HUES64 (cell line): ENCODE data around the gene MYL12A.

Source experiments
- H3K27ac ChIP-seq: 2 replicates; pipeline ENCODE4 v1.7.0; 2013; ENCODE audit warnings: low read depth, low read length, inconsistent platforms
- H3K27me3 ChIP-seq: 2 replicates; pipeline ENCODE4 v1.6.1; 2013; ENCODE audit warnings: mild to moderate bottlenecking, low read length; ENCODE audit not compliant: insufficient read depth
- H3K36me3 ChIP-seq: 2 replicates; pipeline ENCODE4 v1.6.1; 2013; ENCODE audit warnings: mild to moderate bottlenecking, low read length; ENCODE audit not compliant: insufficient read depth
- H3K4me1 ChIP-seq: 2 replicates; pipeline ENCODE4 v1.6.1; 2013; ENCODE audit warnings: mild to moderate bottlenecking, low read length, moderate library complexity; ENCODE audit not compliant: insufficient read depth
- H3K4me3 ChIP-seq: 2 replicates; pipeline ENCODE4 v1.5.1; 2013; ENCODE audit warnings: mild to moderate bottlenecking, low read length, moderate library complexity
- H3K9ac ChIP-seq: 2 replicates; pipeline ENCODE4 v1.6.1; 2013; ENCODE audit warnings: mild to moderate bottlenecking, low read depth, low read length
- H3K9me3 ChIP-seq: 2 replicates; pipeline ENCODE4 v1.6.1; 2013; ENCODE audit warnings: low read depth, low read length; ENCODE audit not compliant: insufficient read depth
- WGBS: fragments of 150-250, 120-280 bp; methylation state at CpG from one replicate; pipeline ENCODE4 v1.1.7; 2013; ENCODE audit warnings: missing lambda C conversion rate; 5-methylcytosine and 5-hydroxymethylcytosine counted together

The MYL12A gene

DNA sequence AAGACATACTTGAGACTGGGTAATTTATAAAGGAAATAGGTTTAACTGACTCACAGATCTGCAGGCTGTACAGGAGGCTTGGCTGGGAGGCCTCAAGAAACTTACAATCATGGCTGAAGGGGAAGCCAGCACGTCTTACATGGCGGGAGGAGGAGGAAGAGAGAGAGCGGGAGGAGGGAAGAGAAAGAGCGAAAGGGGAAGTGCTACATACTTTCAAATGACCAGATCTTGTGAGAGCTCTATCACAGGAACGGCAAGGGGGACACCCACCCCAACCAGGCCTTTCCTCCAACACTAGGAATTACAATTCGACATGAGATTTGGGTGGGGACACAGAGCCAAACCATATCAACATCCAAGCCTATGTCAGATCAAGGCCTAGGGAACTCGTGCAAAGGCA lies 38.6 kb downstream of the MYL12A start:
- Histone ChIP-seq H3K4me1 (peaks cover 6% of the 10 kb centered on the region; the same call in 1 of the 2 replicates), H3K9me3 (peaks cover 22% of the 10 kb centered on the region), H3K27me3 (no peaks in the 10 kb centered on the region), H3K9ac (no peak overlapping the region), H3K4me3 (no peak overlapping the region), H3K27ac (no peak overlapping the region), H3K36me3 (no peaks in the 10 kb centered on the region)
- 82% methylated on average over 5 of the region's 7 CpGs for WGBS

GRCh38 chr18:3293196-3293951 lies 45.8 kb downstream of the MYL12A start:
- Histone ChIP-seq H3K4me1 (no peaks in the 10 kb centered on the region), H3K36me3 (peaks cover 13% of the 10 kb centered on the region), H3K9me3 (peaks cover 30% of the 10 kb centered on the region), H3K4me3 (no peak overlapping the region), H3K27ac (no peak overlapping the region), H3K9ac (no peak overlapping the region), H3K27me3 (no peaks in the 10 kb centered on the region)
- WGBS, result 92% methylated on average over 2 of the region's 2 CpGs

- Histone ChIP-seq H3K27ac (no peak overlapping the region), H3K9me3 (peaks cover 21% of the 10 kb centered on the region), H3K27me3 (no peaks in the 10 kb centered on the region), H3K36me3 (peaks cover 13% of the 10 kb centered on the region), H3K4me3 (no peak overlapping the region), H3K9ac (no peak overlapping the region), H3K4me1 (no peaks in the 10 kb centered on the region)
- WGBS, result 95% methylated on average over 3 of the region's 3 CpGs
Measured at GRCh38 chr18:3294435-3295080, 47.0 kb downstream of the MYL12A start.

- Histone ChIP-seq H3K4me1 (no peaks in the 10 kb centered on the region), H3K9ac (peak overlapping the region; percentile 95), H3K4me3 (peak overlapping the region; percentile 85), H3K27me3 (no peaks in the 10 kb centered on the region), H3K27ac (peak overlapping the region; percentile 91), H3K36me3 (peaks cover 13% of the 10 kb centered on the region), H3K9me3 (no peaks in the 10 kb centered on the region)
- 5% methylated on average over 18 of the region's 18 CpGs for WGBS
Measured at GRCh38 chr18:3297025-3297984, 49.7 kb downstream of the MYL12A start.

DNA sequence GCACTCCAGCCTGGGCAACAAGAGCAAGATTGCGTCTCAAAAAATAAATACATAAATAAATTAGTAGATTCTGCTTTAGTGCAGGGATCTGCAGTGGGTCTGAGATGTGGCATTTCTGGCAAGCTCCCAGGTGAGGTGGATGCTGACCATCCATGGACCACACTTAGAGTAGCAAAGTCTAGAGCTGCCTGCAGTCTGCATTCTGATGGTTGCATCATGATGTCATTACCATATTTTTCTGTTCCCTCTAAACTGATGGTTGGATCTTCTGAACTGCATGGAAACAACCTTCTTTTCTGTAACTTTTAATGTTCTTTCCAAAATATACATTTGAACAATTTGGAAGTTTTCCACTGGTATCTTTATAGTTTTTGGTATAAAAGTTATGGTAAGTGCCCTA lies 57.2 kb downstream of the MYL12A start:
- Histone ChIP-seq H3K36me3 (no peaks in the 10 kb centered on the region), H3K9ac (no peak overlapping the region), H3K27me3 (no peaks in the 10 kb centered on the region), H3K4me3 (no peak overlapping the region), H3K27ac (no peak overlapping the region), H3K9me3 (no peaks in the 10 kb centered on the region), H3K4me1 (peaks cover 9% of the 10 kb centered on the region)
- WGBS, result no CpG with 5 or more reads among the region's 1 CpG

DNA sequence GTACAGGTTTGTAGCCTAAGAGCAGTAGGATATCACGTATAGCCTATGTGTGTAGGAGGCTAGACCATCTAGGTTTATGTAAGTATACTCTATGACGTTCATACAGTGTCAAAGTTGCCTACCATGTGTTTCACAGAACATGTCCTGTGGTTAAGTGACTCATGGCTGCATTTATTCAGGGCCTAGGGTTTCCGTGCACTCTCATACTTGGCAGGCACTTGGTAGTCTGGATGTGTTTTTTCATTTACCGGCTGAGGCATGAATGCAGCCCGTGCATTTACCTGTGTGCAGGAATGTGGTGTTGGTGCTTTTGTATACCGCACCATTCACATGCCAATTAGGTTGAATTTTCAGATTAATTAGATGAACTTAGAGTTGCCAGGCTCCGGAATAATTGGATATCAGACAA lies 57.8 kb downstream of the MYL12A start:
- peaks cover 9% of the 10 kb centered on the region for H3K4me1 ChIP-seq
- H3K36me3 ChIP-seq, result no peaks in the 10 kb centered on the region
- no peak overlapping the region for H3K27ac ChIP-seq
- no peak overlapping the region for H3K9ac ChIP-seq
- H3K9me3 ChIP-seq, result no peaks in the 10 kb centered on the region
- WGBS, result 92% methylated on average over 7 of the region's 7 CpGs
- H3K4me3 ChIP-seq, result no peak overlapping the region
- no peaks in the 10 kb centered on the region for H3K27me3 ChIP-seq
